LNCaP clone FGC (cell line): ENCODE results near the gene SATL1.

Source experiments
- DNase-seq: peaks from one replicate; pipeline ENCODE4 v3.0.0-alpha.2; 2011; ENCODE audit warnings: low read depth
- H3K4me3 ChIP-seq: 2 replicates; pipeline ENCODE4 v1.5.1; 2011; ENCODE audit warnings: mild to moderate bottlenecking, low read depth, low read length, control low read depth
- CTCF ChIP-seq: IDR thresholded peaks from 2 replicates; pipeline ENCODE4 v1.5.1; 2012; ENCODE audit warnings: mild to moderate bottlenecking; ENCODE audit not compliant: control insufficient read depth, insufficient read depth; ENCODE audit errors: extremely low read depth

SATL1 gene

GRCh38 chrX:85065512-85066198, 177.9 kb downstream of the SATL1 start:
- TF ChIP-seq CTCF: no peak
- no peak for DNase-seq
- no peak overlapping the region for H3K4me3 ChIP-seq

GRCh38 chrX:85052636-85053343, 190.8 kb downstream of the SATL1 start:
- no peak for DNase-seq
- peak; percentile 24; the same call in 1 of the 2 replicates for TF ChIP-seq CTCF
- no peak overlapping the region for H3K4me3 ChIP-seq

DNA sequence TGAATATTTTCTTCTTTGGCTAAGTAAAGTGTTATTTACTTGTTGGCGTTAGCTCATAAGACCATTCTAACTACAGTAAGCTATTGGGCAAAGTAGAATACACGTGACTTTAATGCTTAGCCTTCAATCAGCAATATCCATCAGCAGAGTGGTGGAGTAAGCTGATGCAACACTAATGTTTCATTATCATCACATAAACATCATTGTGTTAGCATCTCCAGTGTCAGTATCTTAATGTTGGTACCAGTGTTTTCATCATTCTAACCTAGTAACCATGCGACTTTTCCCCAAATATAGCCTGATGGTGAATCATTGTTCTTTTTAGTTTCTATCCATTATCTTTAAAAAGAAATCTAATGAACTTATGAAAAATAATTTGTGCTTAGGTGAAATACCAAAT, 191.4 kb downstream of the SATL1 start:
- TF ChIP-seq CTCF: no peak
- H3K4me3 ChIP-seq: no peak overlapping the region
- DNase-seq: no peak

DNA sequence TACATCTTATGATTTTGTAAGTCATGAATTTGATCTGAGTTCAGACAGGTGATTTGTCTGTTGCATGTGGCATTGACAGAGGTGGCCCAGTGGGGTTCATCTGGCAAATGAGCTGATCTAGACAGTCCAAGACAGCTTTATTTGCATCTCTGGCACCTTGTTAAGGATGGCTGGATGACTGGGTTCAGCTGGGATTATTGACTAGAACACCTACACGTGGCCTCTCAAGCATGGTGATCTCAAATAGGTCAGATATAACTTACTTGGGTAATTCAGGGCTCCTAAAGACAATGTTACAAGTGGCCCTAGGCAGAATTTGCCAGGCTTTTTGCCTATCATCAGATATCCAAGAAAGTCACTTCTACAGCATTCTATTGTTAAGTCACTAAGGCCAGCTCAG, 192.0 kb downstream of the SATL1 start:
- DNase-seq: no peak
- TF ChIP-seq CTCF: no peak
- no peak overlapping the region for H3K4me3 ChIP-seq
